Left lobe of liver (tissue), 2 donors: ENCODE measurements around the gene ANO6. TPM values are rescaled to one million over a fixed set of nuclear protein-coding genes. Genes with fewer than 3 reads are reported as not detected.
"Not testable (repeated sequence)": the region's sequence is repeated elsewhere in the genome, so short reads cannot be mapped to it uniquely, and the experiment has no call there.

Experiments used
- ATAC-seq: fragments of 200-7000 bp; cut with Tn5 transposase; one replicate; pipeline ENCODE4 v1.9.1; 2020; ENCODE audit warnings: mild to moderate bottlenecking, moderate library complexity
- DNase-seq: peaks from one replicate; pipeline ENCODE4 v3.0.0-alpha.2; 2020; ENCODE audit warnings: low spot score
- total RNA-seq: library from RNA; stranded (reverse); gene quantifications from one replicate; pipeline ENCODE4 v1.2.1, GENCODE V29; 2021
- donor health status: DM: no; HTN: no; CAD: no; lungs with moderate emphysema.
- donor health status: DM: no; HTN: yes; CAD: no.

ANO6 gene
- total RNA-seq, 1 donor from 2014 or later = 49.5 TPM

- DNase-seq = no peak
- no peak for ATAC-seq
Observed at GRCh38 chr12:45302621-45303369, 86.9 kb downstream of the ANO6 start.

GRCh38 chr12:45303945-45304344 is 88.0 kb downstream of the ANO6 start:
- DNase-seq (no peak), ATAC-seq (no peak)

- DNase-seq (no peak), ATAC-seq (peak; percentile 63)
Observed at GRCh38 chr12:45304514-45305178, 88.8 kb downstream of the ANO6 start.

GRCh38 chr12:45305907-45306306 is 90.0 kb downstream of the ANO6 start:
- peak; percentile 56 for DNase-seq
- peak; percentile 95 for ATAC-seq

GRCh38 chr12:45309836-45310626 is 94.1 kb downstream of the ANO6 start:
- DNase-seq = no peak

GRCh38 chr12:45310627-45310968 is 94.7 kb downstream of the ANO6 start:
- ATAC-seq (no peak), DNase-seq (no peak)

More at GRCh38 chr12:45309836-45310626, 94.1 kb downstream of the ANO6 start:
- no peak for ATAC-seq

- ATAC-seq = no peak
- no peak for DNase-seq
Observed at GRCh38 chr12:45312012-45312411, 96.1 kb downstream of the ANO6 start.

GRCh38 chr12:45314770-45315169 is 98.9 kb downstream of the ANO6 start:
- ATAC-seq (no peak), DNase-seq (no peak)

GRCh38 chr12:45315462-45315861 is 99.6 kb downstream of the ANO6 start:
- ATAC-seq = no peak
- DNase-seq = no peak

GRCh38 chr12:45317261-45317660 is 101.4 kb downstream of the ANO6 start:
- not testable (repeated sequence) for ATAC-seq, DNase-seq

- ATAC-seq (no peak), DNase-seq (no peak)
Observed at GRCh38 chr12:45322810-45323209, 106.9 kb downstream of the ANO6 start.

- ATAC-seq (no peak), DNase-seq (no peak)
Observed at GRCh38 chr12:45324391-45324790, 108.5 kb downstream of the ANO6 start.

GRCh38 chr12:45326358-45326975 is 110.6 kb downstream of the ANO6 start:
- ATAC-seq = no peak
- DNase-seq = no peak

- ATAC-seq (no peak), DNase-seq (no peak)
Observed at GRCh38 chr12:45327823-45328383, 112.0 kb downstream of the ANO6 start.

- DNase-seq = peak; percentile 82
- ATAC-seq = peak; percentile 95
Observed at GRCh38 chr12:45329238-45329637, 113.3 kb downstream of the ANO6 start.

GRCh38 chr12:45329702-45330101 is 113.8 kb downstream of the ANO6 start:
- no peak for ATAC-seq
- DNase-seq = no peak

GRCh38 chr12:45331552-45331951 is 115.7 kb downstream of the ANO6 start:
- no peak for DNase-seq
- no peak for ATAC-seq

GRCh38 chr12:45334396-45334795 is 118.5 kb downstream of the ANO6 start:
- DNase-seq = no peak
- no peak for ATAC-seq

- DNase-seq (no peak), ATAC-seq (no peak)
Observed at GRCh38 chr12:45336331-45336730, 120.4 kb downstream of the ANO6 start.

- ATAC-seq (no peak), DNase-seq (no peak)
Observed at GRCh38 chr12:45336762-45337596, 121.1 kb downstream of the ANO6 start.
